Type B pancreatic cell (in vitro differentiated cells): ENCODE results near the gene ANTKMT. TPM values are rescaled to one million over a fixed set of nuclear protein-coding genes. Genes with fewer than 3 reads are reported as not detected.

Experiments
- DNase-seq: peaks from one replicate; pipeline ENCODE4 v3.0.0; 2021; ENCODE audit warnings: mixed read lengths; ENCODE audit not compliant: unreplicated experiment; ENCODE audit errors: extremely low spot score
- H3K27ac Mint-ChIP-seq: 2 replicates; pipeline ENCODE4 v1.8.0; 2021; ENCODE audit warnings: mild to moderate bottlenecking, mixed read lengths
- H3K27me3 Mint-ChIP-seq: 2 replicates; pipeline ENCODE4 v1.8.0; 2021; ENCODE audit warnings: mixed read lengths
- H3K36me3 Mint-ChIP-seq: 2 replicates; pipeline ENCODE4 v1.8.0; 2021; ENCODE audit warnings: mixed read lengths
- H3K4me1 Mint-ChIP-seq: one replicate; pipeline ENCODE4 v1.8.0; 2021; ENCODE audit warnings: mixed read lengths; ENCODE audit not compliant: unreplicated experiment
- H3K4me3 Mint-ChIP-seq: 2 replicates; pipeline ENCODE4 v1.8.0; 2021; ENCODE audit warnings: mild to moderate bottlenecking, mixed read lengths
- H3K9me3 Mint-ChIP-seq: 2 replicates; pipeline ENCODE4 v1.8.0; 2021; ENCODE audit warnings: mixed read lengths
- CTCF ChIP-seq: fragments of 200-600 bp; sonication (generic); conservative IDR thresholded peaks from 2 replicates; pipeline ENCODE4 v1.5.0; 2021; ENCODE audit warnings: antibody characterized with exemption, mild to moderate bottlenecking
- total RNA-seq: library from RNA; stranded (reverse); gene quantifications from 2 replicates; pipeline ENCODE4 v1.2.1, GENCODE V29; 2021; ENCODE audit warnings: low replicate concordance

ANTKMT gene
- total RNA-seq, 1 donor from 2014 or later: 33.5 TPM

GRCh38 chr16:726188-726437 is 5.2 kb downstream of the ANTKMT start:
- Mint-ChIP-seq H3K4me1 (no peaks in the 10 kb centered on the region), H3K27ac (peak overlapping the region; percentile 46), H3K27me3 (no peaks in the 10 kb centered on the region), H3K36me3 (no peaks in the 10 kb centered on the region), H3K4me3 (no peak overlapping the region), H3K9me3 (no peaks in the 10 kb centered on the region)
- no peak for TF ChIP-seq CTCF
- DNase-seq: no peak

GRCh38 chr16:726438-727290 is 5.7 kb downstream of the ANTKMT start, which contains the start of the genes CCDC78 and HAGHL:
Gene CCDC78, minus strand, starts transcription at chr16:726443. Its CDS starts 76 bp downstream, at chr16:726367.
Gene HAGHL, plus strand, starts transcription at chr16:727106. Its CDS starts 404 bp downstream, at chr16:727510.
- no peak for DNase-seq
- H3K9me3 Mint-ChIP-seq: no peaks in the 10 kb centered on the region
- peak within 1 kb of the TSS; percentile 74 for H3K4me3 Mint-ChIP-seq
- no peak for TF ChIP-seq CTCF
- H3K27me3 Mint-ChIP-seq: no peaks in the 10 kb centered on the region
- no peaks in the 10 kb centered on the region for H3K4me1 Mint-ChIP-seq
- no peaks in the 10 kb centered on the region for H3K36me3 Mint-ChIP-seq
- peak within 1 kb of the TSS; percentile 46 for H3K27ac Mint-ChIP-seq

- no peaks in the 10 kb centered on the region for H3K9me3 Mint-ChIP-seq
- H3K36me3 Mint-ChIP-seq: no peaks in the 10 kb centered on the region
- no peaks in the 10 kb centered on the region for H3K27me3 Mint-ChIP-seq
- no peak for TF ChIP-seq CTCF
- no peak for DNase-seq
- peak overlapping the region; percentile 47 for H3K4me3 Mint-ChIP-seq
- H3K27ac Mint-ChIP-seq: no peak overlapping the region
- no peaks in the 10 kb centered on the region for H3K4me1 Mint-ChIP-seq
Observed at GRCh38 chr16:727291-727977, 6.5 kb downstream of the ANTKMT start.

GRCh38 chr16:728131-728889 is 7.4 kb downstream of the ANTKMT start:
- no peak for DNase-seq
- H3K27ac Mint-ChIP-seq: no peak overlapping the region
- no peaks in the 10 kb centered on the region for H3K27me3 Mint-ChIP-seq
- no peaks in the 10 kb centered on the region for H3K4me1 Mint-ChIP-seq
- H3K4me3 Mint-ChIP-seq: peak overlapping the region; percentile 59
- TF ChIP-seq CTCF: no peak
- no peaks in the 10 kb centered on the region for H3K36me3 Mint-ChIP-seq
- no peaks in the 10 kb centered on the region for H3K9me3 Mint-ChIP-seq

GRCh38 chr16:728890-729744 is 8.2 kb downstream of the ANTKMT start:
- peak overlapping the region; percentile 59 for H3K4me3 Mint-ChIP-seq
- TF ChIP-seq CTCF: no peak
- no peaks in the 10 kb centered on the region for H3K36me3 Mint-ChIP-seq
- no peak overlapping the region for H3K27ac Mint-ChIP-seq
- DNase-seq: no peak
- H3K4me1 Mint-ChIP-seq: no peaks in the 10 kb centered on the region
- H3K9me3 Mint-ChIP-seq: no peaks in the 10 kb centered on the region
- no peaks in the 10 kb centered on the region for H3K27me3 Mint-ChIP-seq
